Mucosa of stomach (tissue), 1 donor: ENCODE data around the gene GTF3C4.

Source experiments
- H3K27me3 ChIP-seq: one replicate; pipeline ENCODE4 v1.7.0; 2013; ENCODE audit warnings: mild to moderate bottlenecking, low read length; ENCODE audit not compliant: control insufficient read depth, insufficient read depth
- H3K36me3 ChIP-seq: one replicate; pipeline ENCODE4 v1.7.0; 2013; ENCODE audit warnings: low read length; ENCODE audit not compliant: control insufficient read depth, insufficient read depth
- H3K4me1 ChIP-seq: one replicate; pipeline ENCODE4 v1.7.0; 2013; ENCODE audit warnings: mild to moderate bottlenecking, low read length; ENCODE audit not compliant: control insufficient read depth, insufficient read depth
- H3K4me3 ChIP-seq: one replicate; pipeline ENCODE4 v1.7.0; 2013; ENCODE audit warnings: low read length
- H3K9ac ChIP-seq: one replicate; pipeline ENCODE4 v1.7.0; 2013; ENCODE audit warnings: mild to moderate bottlenecking, low read length, moderate library complexity
- H3K9me3 ChIP-seq: one replicate; pipeline ENCODE4 v1.7.0; 2013; ENCODE audit warnings: mild to moderate bottlenecking, low read length, moderate library complexity; ENCODE audit not compliant: control insufficient read depth
- donor health status: Pancreatic carcinoma.

GTF3C4 gene

GRCh38 chr9:132679946-132680625 lies 9.8 kb downstream of the GTF3C4 start:
- Histone ChIP-seq H3K27me3 (no peaks in the 10 kb centered on the region), H3K4me3 (no peak overlapping the region), H3K4me1 (no peaks in the 10 kb centered on the region), H3K9ac (no peak overlapping the region), H3K36me3 (peaks cover 17% of the 10 kb centered on the region), H3K9me3 (no peaks in the 10 kb centered on the region)

GRCh38 chr9:132681561-132681960 lies 11.3 kb downstream of the GTF3C4 start:
- H3K27me3 ChIP-seq, result no peaks in the 10 kb centered on the region
- no peaks in the 10 kb centered on the region for H3K9me3 ChIP-seq
- H3K4me1 ChIP-seq, result no peaks in the 10 kb centered on the region
- no peak overlapping the region for H3K4me3 ChIP-seq
- H3K36me3 ChIP-seq, result peaks cover 17% of the 10 kb centered on the region
- H3K9ac ChIP-seq, result no peak overlapping the region

GRCh38 chr9:132683873-132684272 lies 13.6 kb downstream of the GTF3C4 start:
- H3K4me1 ChIP-seq, result no peaks in the 10 kb centered on the region
- no peak overlapping the region for H3K4me3 ChIP-seq
- no peaks in the 10 kb centered on the region for H3K27me3 ChIP-seq
- no peak overlapping the region for H3K9ac ChIP-seq
- H3K9me3 ChIP-seq, result no peaks in the 10 kb centered on the region
- peaks cover 13% of the 10 kb centered on the region for H3K36me3 ChIP-seq

- Histone ChIP-seq H3K9me3 (no peaks in the 10 kb centered on the region), H3K36me3 (no peaks in the 10 kb centered on the region), H3K9ac (no peak overlapping the region), H3K27me3 (no peaks in the 10 kb centered on the region), H3K4me1 (no peaks in the 10 kb centered on the region), H3K4me3 (no peak overlapping the region)
These were observed 20.4 kb downstream of the GTF3C4 start for GRCh38 chr9:132690696-132691095.

GRCh38 chr9:132694144-132694543 lies 23.9 kb downstream of the GTF3C4 start:
- H3K4me1 ChIP-seq, result no peaks in the 10 kb centered on the region

GRCh38 chr9:132697230-132697629 lies 27.0 kb downstream of the GTF3C4 start:
- Histone ChIP-seq H3K9ac (no peak overlapping the region), H3K9me3 (no peaks in the 10 kb centered on the region), H3K4me1 (no peaks in the 10 kb centered on the region), H3K4me3 (no peak overlapping the region), H3K27me3 (no peaks in the 10 kb centered on the region), H3K36me3 (no peaks in the 10 kb centered on the region)

More at GRCh38 chr9:132694144-132694543, 23.9 kb downstream of the GTF3C4 start:
- Histone ChIP-seq H3K9ac (no peak overlapping the region), H3K27me3 (no peaks in the 10 kb centered on the region), H3K4me3 (no peak overlapping the region), H3K36me3 (no peaks in the 10 kb centered on the region), H3K9me3 (no peaks in the 10 kb centered on the region)

GRCh38 chr9:132698989-132699388 lies 28.7 kb downstream of the GTF3C4 start:
- no peaks in the 10 kb centered on the region for H3K9me3 ChIP-seq

GRCh38 chr9:132699956-132700355 lies 29.7 kb downstream of the GTF3C4 start:
- no peaks in the 10 kb centered on the region for H3K36me3 ChIP-seq
- H3K4me1 ChIP-seq, result peaks cover 9% of the 10 kb centered on the region
- no peak overlapping the region for H3K9ac ChIP-seq
- H3K27me3 ChIP-seq, result no peaks in the 10 kb centered on the region
- H3K4me3 ChIP-seq, result no peak overlapping the region
- H3K9me3 ChIP-seq, result no peaks in the 10 kb centered on the region

More at GRCh38 chr9:132698989-132699388, 28.7 kb downstream of the GTF3C4 start:
- Histone ChIP-seq H3K9ac (no peak overlapping the region), H3K4me3 (no peak overlapping the region), H3K36me3 (no peaks in the 10 kb centered on the region), H3K4me1 (peaks cover 9% of the 10 kb centered on the region), H3K27me3 (no peaks in the 10 kb centered on the region)

- Histone ChIP-seq H3K4me3 (no peak overlapping the region), H3K4me1 (peaks cover 9% of the 10 kb centered on the region), H3K27me3 (no peaks in the 10 kb centered on the region), H3K9me3 (no peaks in the 10 kb centered on the region), H3K36me3 (no peaks in the 10 kb centered on the region), H3K9ac (no peak overlapping the region)
These were observed 32.0 kb downstream of the GTF3C4 start for GRCh38 chr9:132702254-132702653.

- no peaks in the 10 kb centered on the region for H3K36me3 ChIP-seq
- H3K9ac ChIP-seq, result no peak overlapping the region
- H3K27me3 ChIP-seq, result no peaks in the 10 kb centered on the region
- no peak overlapping the region for H3K4me3 ChIP-seq
- no peaks in the 10 kb centered on the region for H3K9me3 ChIP-seq
- H3K4me1 ChIP-seq, result peaks cover 9% of the 10 kb centered on the region
These were observed 33.1 kb downstream of the GTF3C4 start for GRCh38 chr9:132703336-132703735.

GRCh38 chr9:132708239-132708638 lies 38.0 kb downstream of the GTF3C4 start:
- Histone ChIP-seq H3K9ac (no peak overlapping the region), H3K27me3 (no peaks in the 10 kb centered on the region), H3K9me3 (no peaks in the 10 kb centered on the region), H3K36me3 (no peaks in the 10 kb centered on the region), H3K4me3 (no peak overlapping the region), H3K4me1 (peaks cover 7% of the 10 kb centered on the region)

GRCh38 chr9:132708769-132709430 lies 38.6 kb downstream of the GTF3C4 start:
- Histone ChIP-seq H3K4me3 (no peak overlapping the region), H3K27me3 (no peaks in the 10 kb centered on the region), H3K36me3 (no peaks in the 10 kb centered on the region), H3K4me1 (no peaks in the 10 kb centered on the region), H3K9ac (no peak overlapping the region), H3K9me3 (no peaks in the 10 kb centered on the region)
